GM12873 (cell line): Measurements from ENCODE around the gene RELT.

Experiments used
- CTCF ChIP-seq: IDR thresholded peaks from 2 replicates; pipeline ENCODE4 v1.5.1; 2012; ENCODE audit warnings: low read depth, mild to moderate bottlenecking, moderate library complexity, low read length, control low read depth; ENCODE audit not compliant: insufficient read depth; ENCODE audit errors: missing control alignments

Gene RELT

GRCh38 chr11:73394416-73395296 lies 18.5 kb downstream of the RELT start:
- TF ChIP-seq CTCF = no peak

GRCh38 chr11:73395297-73396208 lies 19.4 kb downstream of the RELT start:
- no peak for TF ChIP-seq CTCF

GRCh38 chr11:73396251-73396930 lies 20.2 kb downstream of the RELT start:
- TF ChIP-seq CTCF = no peak

- no peak for TF ChIP-seq CTCF
Observed at GRCh38 chr11:73396985-73397384, 20.8 kb downstream of the RELT start.

GRCh38 chr11:73397468-73398131 lies 21.4 kb downstream of the RELT start:
- TF ChIP-seq CTCF = no peak

GRCh38 chr11:73398132-73398526 lies 21.9 kb downstream of the RELT start:
- no peak for TF ChIP-seq CTCF
